Chondrocyte (in vitro differentiated cells): ENCODE data around the gene KAZN. TPM values are rescaled to one million over a fixed set of nuclear protein-coding genes. Genes with fewer than 3 reads are reported as not detected.

Experiments used
- DNase-seq: peaks from one replicate; pipeline ENCODE4 v3.0.0; 2021; ENCODE audit warnings: mixed read lengths, low spot score
- H3K27ac Mint-ChIP-seq: one replicate; pipeline ENCODE4 v1.8.0; 2021; ENCODE audit warnings: mild to moderate bottlenecking, moderate library complexity, mixed read lengths; ENCODE audit not compliant: unreplicated experiment
- H3K27me3 Mint-ChIP-seq: 2 replicates; pipeline ENCODE4 v1.8.0; 2021; ENCODE audit warnings: low read depth, mixed read lengths
- H3K36me3 Mint-ChIP-seq: 2 replicates; pipeline ENCODE4 v1.8.0; 2021; ENCODE audit warnings: low read depth, mixed read lengths
- H3K4me1 Mint-ChIP-seq: 2 replicates; pipeline ENCODE4 v1.8.0; 2021; ENCODE audit warnings: low read depth, mild to moderate bottlenecking, mixed read lengths
- H3K4me3 Mint-ChIP-seq: one replicate; pipeline ENCODE4 v1.8.0; 2021; ENCODE audit warnings: mild to moderate bottlenecking, moderate library complexity, mixed read lengths; ENCODE audit not compliant: unreplicated experiment
- H3K9me3 Mint-ChIP-seq: 2 replicates; pipeline ENCODE4 v1.8.0; 2021; ENCODE audit warnings: low read depth, mixed read lengths
- CTCF ChIP-seq: fragments of 200-600 bp; sonication (generic); IDR thresholded peaks from 2 replicates; pipeline ENCODE4 v1.5.0; 2021; ENCODE audit warnings: antibody characterized with exemption, mild to moderate bottlenecking, moderate library complexity
- total RNA-seq: library from RNA; stranded (reverse); gene quantifications from 3 replicates; pipeline ENCODE4 v1.2.1, GENCODE V29; 2021

The KAZN gene
- total RNA-seq, 1 donor from 2014 or later = 29.6 TPM

DNA sequence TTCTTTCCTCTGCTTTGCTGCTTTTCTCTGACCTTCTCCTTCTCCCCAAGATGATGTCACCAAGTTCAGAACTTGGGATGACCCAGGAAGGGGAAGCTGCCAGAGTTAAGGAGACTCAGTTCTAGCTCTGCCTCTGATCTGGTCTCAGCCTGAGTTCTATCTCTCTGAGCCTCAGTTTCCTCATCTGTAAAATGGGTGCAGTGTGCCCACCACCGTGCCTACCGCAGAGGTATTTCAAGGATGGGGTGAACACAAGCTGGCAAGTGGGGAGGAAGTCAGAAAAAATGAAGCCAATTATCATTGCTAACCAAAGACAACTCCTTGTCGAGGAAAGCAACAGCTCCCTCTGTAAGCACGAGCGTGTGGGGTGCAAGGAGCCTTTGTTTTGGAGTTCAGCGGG is 249.7 kb downstream of the KAZN start:
- Mint-ChIP-seq H3K9me3 (peaks cover under 1% of the 10 kb centered on the region), H3K4me1 (no peaks in the 10 kb centered on the region), H3K27me3 (no peaks in the 10 kb centered on the region), H3K36me3 (no peaks in the 10 kb centered on the region), H3K27ac (no peak overlapping the region), H3K4me3 (no peak overlapping the region)
- no peak for TF ChIP-seq CTCF
- peak; percentile 1 for DNase-seq

DNA sequence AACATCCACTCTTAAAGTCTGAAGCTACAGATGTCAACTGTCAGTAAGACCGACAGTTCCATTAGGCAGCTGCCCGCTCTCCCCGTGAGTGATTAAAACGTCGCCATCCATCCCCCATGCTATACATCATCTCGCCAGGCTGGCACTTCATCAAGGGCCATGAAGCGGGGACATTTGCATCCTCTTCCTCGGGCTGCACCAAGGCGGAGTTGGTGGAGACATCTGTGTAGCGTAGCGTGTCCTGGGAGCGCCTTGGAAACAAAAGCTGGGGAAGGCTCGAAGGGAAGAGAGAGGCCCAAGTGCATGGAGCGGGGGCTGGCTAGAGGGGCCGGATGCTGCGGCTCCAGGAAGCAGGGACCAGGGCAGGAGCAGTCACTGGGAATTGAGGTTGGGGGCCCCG is 250.1 kb downstream of the KAZN start:
- no peak for DNase-seq
- no peak for TF ChIP-seq CTCF
- Mint-ChIP-seq H3K27me3 (peaks cover under 1% of the 10 kb centered on the region), H3K4me3 (no peak overlapping the region), H3K9me3 (no peaks in the 10 kb centered on the region), H3K36me3 (no peaks in the 10 kb centered on the region), H3K27ac (no peak overlapping the region), H3K4me1 (no peaks in the 10 kb centered on the region)

DNA sequence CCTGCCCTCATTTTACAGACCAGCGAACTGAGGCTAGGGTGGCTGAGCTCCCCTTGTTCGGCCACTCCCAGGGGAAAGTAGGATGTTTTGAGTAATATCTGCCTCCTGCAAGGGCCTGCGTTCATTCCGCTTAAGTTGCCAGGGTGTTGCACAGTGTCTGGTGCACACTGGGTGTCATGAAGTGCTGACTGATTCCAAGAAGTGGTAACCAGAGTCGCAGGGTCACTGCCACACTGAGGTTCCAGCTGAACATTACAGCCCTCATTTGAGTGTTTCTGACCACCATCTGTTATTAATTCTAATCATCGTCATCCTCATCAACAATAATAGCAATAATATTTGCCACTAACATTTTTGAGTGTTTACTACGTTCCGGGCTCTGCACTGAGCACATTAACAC is 250.6 kb downstream of the KAZN start:
- no peak for DNase-seq
- no peaks in the 10 kb centered on the region for H3K4me1 Mint-ChIP-seq
- peaks cover 2% of the 10 kb centered on the region for H3K27me3 Mint-ChIP-seq
- no peaks in the 10 kb centered on the region for H3K36me3 Mint-ChIP-seq
- H3K9me3 Mint-ChIP-seq = no peaks in the 10 kb centered on the region
- H3K4me3 Mint-ChIP-seq = no peak overlapping the region
- no peak for TF ChIP-seq CTCF
- H3K27ac Mint-ChIP-seq = no peak overlapping the region

- no peak for DNase-seq
- Mint-ChIP-seq H3K4me3 (no peak overlapping the region), H3K9me3 (peaks cover 5% of the 10 kb centered on the region), H3K4me1 (no peaks in the 10 kb centered on the region), H3K27ac (no peak overlapping the region), H3K27me3 (peaks cover 12% of the 10 kb centered on the region), H3K36me3 (no peaks in the 10 kb centered on the region)
- TF ChIP-seq CTCF = no peak
These were observed 252.1 kb downstream of the KAZN start for GRCh38 chr1:14850563-14850962.

GRCh38 chr1:14851760-14852159 is 253.3 kb downstream of the KAZN start:
- Mint-ChIP-seq H3K9me3 (peaks cover 5% of the 10 kb centered on the region), H3K4me1 (no peaks in the 10 kb centered on the region), H3K27ac (no peak overlapping the region), H3K36me3 (no peaks in the 10 kb centered on the region), H3K4me3 (no peak overlapping the region), H3K27me3 (peaks cover 19% of the 10 kb centered on the region)
- no peak for DNase-seq
- TF ChIP-seq CTCF = no peak
